Activated CD4-positive, CD25-positive, alpha-beta regulatory T cell treated with anti-CD3 and anti-CD28 coated beads, Interleukin-2, amount 50 U/mL, for 72 hours (primary cell): ENCODE data around the gene EVI2A.

ENCODE experiments used
- DNase-seq: peaks from one replicate; pipeline ENCODE4 v3.0.0; 2021

The EVI2A gene

GRCh38 chr17:31272236-31272635 lies 49.2 kb downstream of the EVI2A start:
- no peak for DNase-seq

- DNase-seq = no peak
These were observed 51.8 kb downstream of the EVI2A start for GRCh38 chr17:31269578-31269983.

GRCh38 chr17:31269036-31269577 lies 52.3 kb downstream of the EVI2A start:
- DNase-seq = no peak
